Peyer's patch (tissue), 4 donors: Measurements from ENCODE around the gene ABCC6. TPM values are rescaled to one million over a fixed set of nuclear protein-coding genes. Genes with fewer than 3 reads are reported as not detected.
"Not testable (repeated sequence)": the region's sequence is repeated elsewhere in the genome, so short reads cannot be mapped to it uniquely, and the experiment has no call there.

ENCODE experiments used
- DNase-seq, 3 donors: peaks; one replicate each; pipeline ENCODE4 v3.0.0-alpha.2; 2017 to 2019
- H3K27ac ChIP-seq, 4 donors: fragments of 200-600 bp; sonication (generic); one replicate each; pipeline ENCODE4 v1.5.1; 2016 to 2019
- H3K27me3 ChIP-seq, 2 donors: fragments of 200-600 bp; sonication (generic); one replicate each; pipeline ENCODE4 v1.5.1; 2019
- H3K36me3 ChIP-seq, 3 donors: fragments of 200-600 bp; sonication (generic); one replicate each; pipeline ENCODE4 v1.5.1; 2016 to 2019
- H3K4me1 ChIP-seq, 4 donors: fragments of 200-600 bp; sonication (generic); one replicate each; pipeline ENCODE4 v1.5.1; 2016 to 2019
- H3K4me3 ChIP-seq, 4 donors: fragments of 200-600 bp; sonication (generic); 1 replicate in 3 of 4; 2 replicates in 1 of 4; pipeline ENCODE4 v1.5.1; 2016 to 2019; ENCODE audit warnings: mild to moderate bottlenecking in 1 of 4
- H3K9me3 ChIP-seq, 4 donors: fragments of 200-600 bp; sonication (generic); one replicate each; pipeline ENCODE4 v1.5.1; 2016 to 2019; ENCODE audit warnings: mild to moderate bottlenecking in 1 of 4
- POLR2A ChIP-seq, 2 donors: fragments of 450-650 bp; IDR thresholded peaks; one replicate each; pipeline ENCODE4 v1.5.1; 2017; ENCODE audit warnings: antibody characterized with exemption in 2 of 2, mild to moderate bottlenecking in 2 of 2, moderate library complexity in 2 of 2
- total RNA-seq, 4 donors: library from RNA; depleted of rRNA; stranded (reverse); fragments of >200 nt; gene quantifications; one replicate each; pipeline ENCODE4 v1.1.0, GENCODE V29; 2016
- TF ChIP-seq, protein P1 (sequence below), 6 experiments: fragments of 450-650 bp in 4 of 6; fragments of 200-600 bp in 2 of 6; sonication (generic) in 1 of 6; IDR thresholded peaks; one replicate each; pipeline ENCODE4 v1.5.1; 2017 to 2019; ENCODE audit warnings: antibody characterized with exemption in 6 of 6, mild to moderate bottlenecking in 3 of 6, moderate library complexity in 1 of 6

Gene ABCC6
- total RNA-seq, 4 donors from 2014 or later = 12.4 to 113 (median 76.2) TPM

DNA sequence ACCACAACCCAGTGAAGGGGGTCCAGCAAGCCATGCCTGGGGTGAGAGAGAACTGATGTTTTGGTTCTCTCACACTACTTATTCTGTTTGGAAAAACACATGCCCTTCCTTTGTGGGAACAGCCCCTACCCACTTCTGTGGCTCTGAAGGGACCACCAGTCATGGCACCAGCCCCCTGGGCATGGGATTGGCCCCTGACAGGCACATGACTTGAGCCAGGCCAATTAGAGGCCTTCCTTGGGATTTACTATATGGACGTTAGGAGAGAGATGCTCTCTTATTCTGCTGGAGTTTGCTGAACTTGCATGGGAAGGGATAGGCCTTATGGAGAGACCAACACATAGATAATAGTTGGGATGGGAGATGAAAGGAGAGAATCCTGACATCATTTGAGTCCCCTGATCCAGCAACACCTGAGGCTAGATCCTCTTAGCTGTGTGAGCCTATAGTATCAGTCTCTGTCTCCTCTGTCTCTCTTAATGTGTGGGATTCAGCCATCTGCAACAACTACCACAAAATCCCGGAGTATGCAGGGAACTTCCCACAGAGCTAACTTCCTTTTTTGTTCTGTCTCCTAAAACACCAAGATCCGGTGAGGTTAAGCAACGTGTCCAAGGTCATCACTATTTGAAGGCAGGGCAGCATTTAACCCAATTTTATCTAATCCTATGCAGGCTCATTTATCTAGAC is 16.1 kb downstream of the ABCC6 start:
- H3K36me3 ChIP-seq, H3K4me3 ChIP-seq, H3K27ac ChIP-seq, H3K9me3 ChIP-seq, H3K4me1 ChIP-seq, H3K27me3 ChIP-seq: not testable (repeated sequence)
- peak in 1 of 3 donors; percentile 4 for DNase-seq

DNA sequence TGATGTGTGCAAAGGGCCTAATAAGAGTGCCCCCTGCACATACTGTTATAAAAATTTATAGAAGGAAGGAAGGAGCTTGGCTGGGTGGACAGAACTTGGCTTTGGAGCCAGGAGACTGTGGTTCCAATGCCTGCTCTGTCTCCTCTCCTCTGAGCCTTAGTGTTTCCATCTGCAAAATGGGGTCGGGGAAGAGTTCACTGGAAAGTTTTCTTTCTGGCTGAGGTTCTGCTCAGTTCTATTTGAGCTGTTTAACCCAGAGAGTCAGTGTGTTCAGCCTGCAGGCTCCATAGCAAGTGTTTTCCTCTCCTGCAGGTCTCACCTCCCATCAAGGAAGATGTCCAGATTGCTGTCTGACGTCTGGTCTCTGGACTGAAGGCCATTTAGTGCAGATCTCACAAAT is 17.4 kb downstream of the ABCC6 start:
- not testable (repeated sequence) for H3K4me3 ChIP-seq, H3K27ac ChIP-seq, H3K27me3 ChIP-seq, H3K36me3 ChIP-seq, H3K4me1 ChIP-seq, H3K9me3 ChIP-seq
- peak in 1 of 3 donors; percentile 2 for DNase-seq

DNA sequence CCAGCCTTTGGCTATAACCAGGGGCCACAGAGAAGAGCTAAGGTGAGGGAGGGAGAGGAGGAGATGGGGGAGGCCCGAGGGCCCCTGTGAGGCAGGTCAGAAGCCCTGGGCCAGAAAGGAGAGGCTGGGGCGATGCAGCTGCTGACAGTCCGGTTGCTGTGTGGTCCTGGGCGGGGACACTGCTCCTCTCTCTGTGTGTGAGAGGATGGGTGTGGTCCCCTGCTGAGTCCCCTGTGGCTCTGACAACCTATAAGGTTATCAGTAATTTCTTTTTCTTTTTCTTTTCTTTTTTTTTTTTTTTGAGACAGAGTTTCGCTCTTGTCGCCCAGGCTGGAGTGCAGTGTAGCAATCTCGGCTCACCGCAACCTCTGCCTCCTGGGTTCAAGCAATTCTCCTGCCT is 18.7 kb downstream of the ABCC6 start:
- not testable (repeated sequence) for H3K27me3 ChIP-seq, H3K36me3 ChIP-seq, H3K4me1 ChIP-seq, H3K27ac ChIP-seq, H3K9me3 ChIP-seq, H3K4me3 ChIP-seq
- peak in 1 of 3 donors; percentile 25 for DNase-seq

DNA sequence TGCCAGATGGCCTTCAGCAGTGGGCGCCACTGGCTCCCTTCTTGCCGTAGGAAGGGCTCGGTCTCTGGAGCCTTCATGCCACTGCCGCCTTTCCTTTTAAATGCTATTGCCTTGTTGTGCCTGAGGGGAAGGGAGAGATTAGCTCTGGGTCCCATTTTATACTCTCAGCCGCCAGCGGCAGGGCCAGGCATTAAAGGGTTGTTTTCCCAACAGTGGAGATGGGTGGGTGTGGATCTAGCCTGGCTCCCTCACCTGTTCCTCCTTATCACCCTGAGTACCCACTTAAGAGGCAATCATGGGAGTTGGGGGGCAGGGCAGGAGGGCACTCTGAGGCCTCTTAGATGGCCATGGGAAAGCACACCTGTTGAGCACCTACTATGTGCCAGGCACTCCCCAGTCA is 19.8 kb downstream of the ABCC6 start:
- not testable (repeated sequence) for H3K36me3 ChIP-seq, H3K27ac ChIP-seq, H3K4me1 ChIP-seq, H3K9me3 ChIP-seq, H3K27me3 ChIP-seq, H3K4me3 ChIP-seq
- peak in 1 of 3 donors; percentile 27 for DNase-seq

DNA sequence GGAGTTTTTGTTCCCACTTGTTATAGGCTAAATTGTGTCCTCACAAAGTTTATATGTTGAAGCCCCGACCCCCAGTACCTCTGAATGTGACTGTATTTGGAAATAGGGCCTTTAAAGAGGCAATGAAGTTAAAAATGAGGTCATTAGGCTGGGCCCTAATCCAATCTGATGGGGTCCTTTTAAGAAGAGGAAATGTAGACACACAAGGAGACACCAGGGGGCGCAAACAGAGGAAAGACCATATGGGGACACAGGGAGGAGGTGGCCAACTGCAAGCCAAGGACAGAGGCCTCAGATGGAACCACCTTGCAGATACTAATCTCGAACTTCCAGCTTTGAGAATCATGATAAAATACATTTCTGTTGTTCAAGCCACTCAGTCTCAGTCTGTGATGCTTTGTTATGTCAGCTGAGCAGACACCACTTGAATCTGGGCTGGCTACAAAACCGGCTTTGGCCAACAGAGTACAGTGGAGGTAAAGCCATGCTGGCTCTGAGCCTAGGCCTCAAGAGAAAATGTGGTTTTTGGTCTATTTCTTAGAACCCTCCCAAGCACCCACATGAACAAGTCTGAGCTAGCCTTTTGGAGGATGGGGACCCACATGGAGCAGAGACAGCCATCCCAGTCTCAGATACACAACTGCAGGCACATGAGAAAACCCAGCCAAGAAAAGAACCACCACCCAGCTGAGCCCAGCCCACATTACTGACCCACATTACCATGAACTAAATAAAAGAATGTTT is 20.7 kb downstream of the ABCC6 start:
- H3K36me3 ChIP-seq, H3K9me3 ChIP-seq, H3K27me3 ChIP-seq, H3K4me1 ChIP-seq, H3K27ac ChIP-seq, H3K4me3 ChIP-seq: not testable (repeated sequence)
- TF ChIP-seq, protein P1, sequence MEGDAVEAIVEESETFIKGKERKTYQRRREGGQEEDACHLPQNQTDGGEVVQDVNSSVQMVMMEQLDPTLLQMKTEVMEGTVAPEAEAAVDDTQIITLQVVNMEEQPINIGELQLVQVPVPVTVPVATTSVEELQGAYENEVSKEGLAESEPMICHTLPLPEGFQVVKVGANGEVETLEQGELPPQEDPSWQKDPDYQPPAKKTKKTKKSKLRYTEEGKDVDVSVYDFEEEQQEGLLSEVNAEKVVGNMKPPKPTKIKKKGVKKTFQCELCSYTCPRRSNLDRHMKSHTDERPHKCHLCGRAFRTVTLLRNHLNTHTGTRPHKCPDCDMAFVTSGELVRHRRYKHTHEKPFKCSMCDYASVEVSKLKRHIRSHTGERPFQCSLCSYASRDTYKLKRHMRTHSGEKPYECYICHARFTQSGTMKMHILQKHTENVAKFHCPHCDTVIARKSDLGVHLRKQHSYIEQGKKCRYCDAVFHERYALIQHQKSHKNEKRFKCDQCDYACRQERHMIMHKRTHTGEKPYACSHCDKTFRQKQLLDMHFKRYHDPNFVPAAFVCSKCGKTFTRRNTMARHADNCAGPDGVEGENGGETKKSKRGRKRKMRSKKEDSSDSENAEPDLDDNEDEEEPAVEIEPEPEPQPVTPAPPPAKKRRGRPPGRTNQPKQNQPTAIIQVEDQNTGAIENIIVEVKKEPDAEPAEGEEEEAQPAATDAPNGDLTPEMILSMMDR (IDR thresholded peaks at IDR 0.05) = peak in 3 of 6 experiments; percentile 23 to 53 (median 52)
- DNase-seq = peak in 2 of 3 donors; percentile 28 to 81

DNA sequence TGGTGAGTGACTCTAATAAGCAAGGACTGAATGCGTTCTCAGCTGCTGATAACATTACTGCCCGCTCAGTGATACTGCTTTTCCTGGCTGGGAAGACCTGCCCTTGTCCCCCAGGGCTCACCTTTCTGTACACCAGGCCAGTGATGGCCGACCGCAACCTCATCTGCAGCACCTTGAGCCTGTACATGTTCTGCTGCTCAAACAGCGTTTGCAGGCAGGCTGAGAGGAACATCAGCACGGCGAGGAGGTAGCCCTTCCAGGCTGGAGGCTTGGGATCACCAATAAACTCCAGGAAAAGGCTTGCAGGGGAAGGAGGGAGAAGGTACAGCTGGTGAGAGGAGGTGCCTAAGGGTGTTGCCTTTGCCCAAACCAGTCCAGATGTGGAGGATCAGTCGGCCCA is 21.4 kb downstream of the ABCC6 start:
- not testable (repeated sequence) for H3K4me1 ChIP-seq

DNA sequence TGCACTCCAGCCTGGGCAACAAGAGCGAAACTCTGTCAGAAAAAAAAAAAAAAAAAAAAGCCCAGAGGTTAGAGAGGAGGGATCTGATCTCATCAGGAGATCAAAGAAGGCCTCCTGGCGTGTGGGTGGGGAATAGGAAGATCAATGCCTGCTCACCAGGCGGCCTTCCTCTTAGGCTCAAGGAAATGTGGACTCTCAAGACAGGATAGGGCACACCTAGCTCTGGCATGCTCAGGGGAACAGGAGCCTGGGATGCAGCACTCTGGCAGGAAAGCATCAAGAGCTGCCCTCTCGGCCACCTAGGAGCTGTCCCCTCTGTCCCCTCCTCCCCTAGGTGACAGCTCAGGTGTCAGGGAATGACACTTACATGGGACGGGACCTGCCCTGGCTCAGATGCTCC is 22.9 kb downstream of the ABCC6 start:
- not testable (repeated sequence) for H3K4me1 ChIP-seq, H3K9me3 ChIP-seq, H3K4me3 ChIP-seq, DNase-seq, H3K36me3 ChIP-seq, H3K27ac ChIP-seq, H3K27me3 ChIP-seq

More for the DNA sequence above, 21.4 kb downstream of the ABCC6 start:
- H3K4me3 ChIP-seq, H3K9me3 ChIP-seq, H3K36me3 ChIP-seq, H3K27ac ChIP-seq, H3K27me3 ChIP-seq: not testable (repeated sequence)
- DNase-seq = peak in 1 of 3 donors; percentile 18

DNA sequence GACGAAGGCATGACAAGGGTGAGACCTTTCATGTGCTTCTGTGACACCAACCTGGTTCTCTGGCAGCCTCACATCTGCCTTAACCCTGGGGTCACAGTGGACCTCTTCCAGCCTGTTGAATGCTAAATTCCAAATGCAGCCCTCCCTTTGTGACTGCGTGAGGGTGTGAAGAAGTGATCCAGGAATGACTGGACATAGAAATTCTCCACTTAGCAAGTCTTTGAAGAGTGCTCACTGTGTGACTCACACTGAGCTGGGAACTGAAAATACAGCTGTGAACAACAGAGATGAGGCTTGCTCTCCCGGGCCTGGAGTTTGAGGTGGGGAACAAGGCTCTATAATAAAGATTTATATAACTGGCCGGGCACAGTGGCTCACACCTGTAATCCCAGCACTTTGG is 23.9 kb downstream of the ABCC6 start:
- H3K4me3 ChIP-seq, H3K9me3 ChIP-seq, DNase-seq, H3K27ac ChIP-seq, H3K4me1 ChIP-seq, H3K36me3 ChIP-seq, H3K27me3 ChIP-seq: not testable (repeated sequence)

DNA sequence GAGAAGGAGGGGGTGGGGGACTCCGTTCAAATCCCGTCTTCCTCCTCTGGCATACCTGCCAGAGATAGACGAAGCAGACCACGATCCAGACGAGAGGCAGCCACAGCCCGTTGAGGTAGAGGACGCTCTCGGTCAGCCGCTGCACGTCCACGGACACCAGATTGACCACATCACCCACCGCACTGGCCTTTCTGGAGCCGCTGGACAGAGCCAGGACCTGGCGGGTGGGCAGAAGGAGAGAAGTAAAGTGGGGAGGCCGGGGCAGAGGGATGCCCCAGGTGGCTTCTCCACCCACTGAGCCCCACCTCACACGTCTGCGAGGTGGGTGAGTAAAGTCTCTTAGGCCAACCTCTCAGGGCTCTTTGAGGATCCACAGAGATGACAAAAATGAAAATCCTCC is 25.3 kb downstream of the ABCC6 start:
- Histone ChIP-seq H3K4me3 (no peak overlapping the region), H3K4me1 (no peaks in the 10 kb centered on the region), H3K36me3 (peaks cover 0 to 8% (median 0%) of the 10 kb centered on the region in 3 donors), H3K27ac (no peak overlapping the region), H3K9me3 (no peaks in the 10 kb centered on the region), H3K27me3 (no peaks in the 10 kb centered on the region)
- DNase-seq = no peak
- TF ChIP-seq POLR2A (IDR thresholded peaks at IDR 0.05) = no peak
- TF ChIP-seq, protein P1 (IDR thresholded peaks at IDR 0.05) = no peak
